Uterus (tissue), 2 donors: ENCODE data around the gene TM9SF2.

Experiments
- CTCF ChIP-seq, 4 experiments: fragments of 200-600 bp in 2 of 4; fragments of 450-650 bp in 2 of 4; sonication (generic) in 2 of 4; IDR thresholded peaks; one replicate each; pipeline ENCODE4 v1.5.1; 2016 to 2019; ENCODE audit warnings: antibody characterized with exemption in 4 of 4, mild to moderate bottlenecking in 2 of 4, moderate library complexity in 1 of 4
- POLR2A ChIP-seq, 2 donors: fragments of 450-650 bp; IDR thresholded peaks; one replicate each; pipeline ENCODE4 v1.6.1; 2016; ENCODE audit warnings: antibody characterized with exemption in 2 of 2, mild to moderate bottlenecking in 1 of 2, moderate library complexity in 1 of 2

GRCh38 chr13:99565478-99566124, 64.3 kb downstream of the TM9SF2 start:
- TF ChIP-seq CTCF (IDR thresholded peaks at IDR 0.05), result no peak
- TF ChIP-seq POLR2A (IDR thresholded peaks at IDR 0.05), result no peak
